HUDEP-2 (cell line): Measurements from ENCODE around the gene METTL25B.
A peak's percentile ranks its signal among the peaks of the same experiment; 100 is the strongest.
"Not testable (repeated sequence)": the region's sequence is repeated elsewhere in the genome, so short reads cannot be mapped to it uniquely, and the experiment has no call there.

Source experiments
- DNase-seq, 76 experiments: peaks; one replicate each; lab custom pipeline; 2025; ENCODE audit not compliant: unreplicated experiment in 76 of 76; lab: John Stamatoyannopoulos, UW

The METTL25B gene

DNA sequence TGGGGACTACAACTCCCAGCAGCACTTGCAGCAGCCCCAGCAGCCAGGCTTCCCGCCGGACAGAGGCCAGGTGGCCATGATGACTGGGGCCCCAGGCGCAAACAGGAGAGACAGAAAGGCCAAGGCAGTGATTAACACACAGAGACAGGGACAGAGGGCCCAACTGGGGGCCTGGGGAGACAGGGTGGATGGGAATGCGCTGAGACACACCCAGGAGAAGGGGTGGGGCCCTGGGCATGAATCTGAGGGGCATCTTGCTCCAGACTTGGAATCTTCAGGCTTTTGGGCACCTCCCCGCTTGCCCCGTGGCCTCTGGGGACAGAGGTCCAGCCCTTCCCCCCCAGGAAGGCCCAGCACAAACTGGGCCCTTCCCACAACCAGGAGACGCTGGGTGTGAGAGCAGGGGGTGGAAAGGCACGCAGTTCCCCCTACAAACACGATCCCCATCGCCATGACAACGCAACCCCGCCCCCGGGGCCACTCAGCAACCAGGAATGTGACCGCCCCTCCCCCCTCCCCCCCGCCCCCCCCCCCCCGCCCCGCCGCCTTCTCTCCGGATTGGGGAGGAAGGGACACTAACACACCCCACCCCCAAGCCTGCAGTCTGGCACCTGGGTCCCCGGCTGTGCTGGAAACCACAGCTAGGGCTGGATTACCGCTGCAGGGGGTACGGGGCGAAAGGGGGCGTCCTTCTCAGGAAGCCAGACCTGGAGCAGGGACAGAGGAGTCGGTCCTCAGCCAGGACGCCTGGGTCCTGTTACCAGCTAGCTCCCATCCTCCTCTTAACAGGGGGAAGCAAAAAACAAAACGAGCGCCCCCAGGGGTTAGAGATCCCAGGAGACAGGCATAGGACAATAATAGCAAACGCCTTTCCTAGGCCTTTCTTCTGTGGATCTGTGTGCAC is 18.7 kb downstream of the METTL25B start:
- peak in 51 of 76 experiments; percentile 16 to 76 (median 52) for DNase-seq

DNA sequence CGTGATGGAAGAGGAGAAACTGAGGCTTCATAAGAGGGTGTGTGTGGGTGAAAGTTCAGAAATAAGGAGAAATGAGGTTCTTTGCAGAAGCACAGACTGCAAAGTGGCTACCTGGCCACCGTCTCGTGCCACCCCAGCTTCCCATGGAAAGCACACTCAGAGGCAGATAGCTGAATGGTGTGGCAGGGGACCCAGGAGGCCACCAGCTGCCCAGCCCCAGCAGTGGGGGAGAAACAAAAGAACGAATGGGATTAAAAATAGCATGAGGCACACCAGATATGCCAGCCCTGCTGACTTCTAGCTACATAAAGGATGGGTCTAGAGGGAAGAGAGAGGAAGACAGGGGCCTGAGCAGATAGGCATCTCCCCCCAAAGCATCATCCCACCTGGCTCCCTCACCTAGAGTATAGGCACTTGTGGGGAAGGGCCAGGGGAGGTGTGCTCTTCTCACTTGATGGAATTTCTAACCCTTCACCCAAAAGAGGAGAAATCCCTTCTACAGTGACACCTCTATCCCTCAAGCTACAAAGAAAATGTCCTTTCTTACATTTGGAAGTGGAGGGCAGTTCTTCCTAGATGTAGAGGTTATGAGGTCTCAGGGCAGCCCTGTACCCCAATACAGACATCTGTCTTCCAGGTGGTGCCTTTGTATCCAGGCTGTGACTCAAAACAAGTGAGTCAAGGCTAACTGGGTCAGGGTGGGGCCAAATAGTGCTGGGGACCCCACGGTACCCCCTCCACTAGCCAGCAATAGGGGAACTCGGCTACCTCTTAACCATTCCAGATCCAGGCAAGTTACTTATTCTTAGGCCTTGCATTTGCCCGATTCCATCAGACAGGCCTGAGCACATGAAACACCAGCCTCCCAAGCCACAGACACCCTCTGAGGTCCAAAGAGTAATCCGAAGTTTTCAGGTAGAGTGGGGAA is 19.7 kb downstream of the METTL25B start:
- no peak for DNase-seq

DNA sequence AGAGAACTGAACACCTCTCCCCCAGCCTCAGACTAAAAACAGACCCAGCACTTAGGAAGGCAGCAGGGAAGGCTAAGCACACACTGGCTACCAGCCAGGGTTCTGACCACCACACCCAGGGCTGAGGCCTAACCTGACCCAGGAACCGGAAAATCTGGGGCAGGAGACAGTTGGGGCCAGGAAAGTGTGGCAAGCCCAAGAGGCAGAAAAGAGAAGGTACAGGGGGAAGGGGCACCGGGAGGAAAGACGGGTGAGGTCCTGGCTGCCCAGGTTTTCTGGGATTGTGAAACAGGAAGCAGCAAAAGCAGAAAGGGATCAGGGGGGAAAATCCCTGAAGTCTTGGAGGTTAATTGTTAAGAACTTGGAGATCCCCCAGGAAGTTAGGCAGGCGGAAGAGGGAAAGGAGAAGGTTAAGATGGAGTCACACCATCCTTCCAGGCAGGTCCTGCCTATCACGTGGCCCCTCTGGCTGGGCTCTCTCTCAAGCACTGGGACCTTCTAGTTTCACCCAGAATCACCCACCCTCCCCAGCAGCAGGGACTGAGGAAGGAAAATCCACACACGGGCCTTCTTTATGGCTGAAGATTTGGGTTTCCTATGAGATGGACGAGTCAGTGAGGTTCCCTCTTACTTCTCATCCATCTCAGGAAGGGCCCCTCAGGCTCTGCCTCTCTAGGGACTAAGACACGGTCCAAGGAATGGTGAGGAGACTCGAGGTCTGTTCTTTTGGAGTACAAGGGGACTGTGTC is 20.6 kb downstream of the METTL25B start:
- peak in 60 of 76 experiments; percentile 15 to 75 (median 44) for DNase-seq

DNA sequence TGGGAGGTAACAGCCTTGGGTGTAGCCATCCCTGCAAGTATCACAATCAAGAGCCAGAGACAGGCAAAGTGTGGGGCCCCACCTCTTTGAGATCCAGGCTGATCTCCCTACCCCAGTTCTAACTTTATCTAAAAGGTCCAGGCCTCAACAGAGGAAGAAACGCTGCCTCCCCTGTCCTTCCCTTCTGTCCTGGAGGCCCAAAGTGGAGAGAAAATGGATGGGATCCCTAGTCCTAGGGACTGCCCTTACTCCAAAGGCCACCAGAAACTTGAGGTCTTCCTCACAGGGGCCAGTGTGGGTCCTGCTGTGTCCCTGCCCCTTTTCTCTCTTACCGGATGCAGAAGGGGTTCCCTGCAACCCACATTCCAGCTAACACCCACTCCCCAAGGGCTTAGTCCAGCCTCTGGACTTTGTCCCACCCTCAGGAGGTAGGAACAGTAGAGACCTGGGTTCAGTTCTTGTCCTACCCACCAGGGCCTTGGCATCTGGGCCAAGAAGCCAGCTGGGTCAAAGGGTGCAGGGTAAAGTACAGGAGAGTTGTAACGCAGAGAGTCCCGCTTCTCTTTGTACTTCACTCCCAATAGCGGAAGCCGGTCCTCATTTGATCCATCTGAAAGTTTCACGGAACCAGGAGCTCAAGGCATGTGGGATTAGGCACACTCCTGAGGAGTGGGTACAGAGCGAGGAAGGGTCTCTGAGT is 21.3 kb downstream of the METTL25B start:
- peak in 60 of 76 experiments; percentile 9 to 75 (median 47) for DNase-seq

DNA sequence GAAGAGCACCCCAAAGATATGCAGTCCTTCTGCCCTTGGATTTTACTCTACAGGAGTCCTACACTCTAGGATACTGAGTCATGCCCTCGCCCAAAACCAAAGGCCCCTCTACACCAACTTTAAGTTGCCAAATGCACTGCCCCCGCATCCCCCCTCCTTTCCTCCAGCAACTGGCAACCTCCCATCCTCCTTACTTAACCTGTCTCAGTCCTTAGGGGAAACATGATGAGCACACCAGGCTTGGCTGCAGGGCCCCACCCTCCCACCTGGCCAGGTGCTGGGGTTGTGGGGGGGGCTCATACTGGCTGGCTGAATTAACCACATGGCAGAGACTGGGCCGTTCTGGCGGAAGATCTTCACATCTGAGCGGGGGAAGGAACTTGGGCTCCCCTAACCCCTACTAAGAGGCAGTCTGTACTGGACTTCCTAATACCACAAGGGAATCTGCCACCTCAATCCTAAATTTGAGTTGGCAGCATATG is 22.0 kb downstream of the METTL25B start:
- peak in 51 of 76 experiments; percentile 12 to 75 (median 45) for DNase-seq

DNA sequence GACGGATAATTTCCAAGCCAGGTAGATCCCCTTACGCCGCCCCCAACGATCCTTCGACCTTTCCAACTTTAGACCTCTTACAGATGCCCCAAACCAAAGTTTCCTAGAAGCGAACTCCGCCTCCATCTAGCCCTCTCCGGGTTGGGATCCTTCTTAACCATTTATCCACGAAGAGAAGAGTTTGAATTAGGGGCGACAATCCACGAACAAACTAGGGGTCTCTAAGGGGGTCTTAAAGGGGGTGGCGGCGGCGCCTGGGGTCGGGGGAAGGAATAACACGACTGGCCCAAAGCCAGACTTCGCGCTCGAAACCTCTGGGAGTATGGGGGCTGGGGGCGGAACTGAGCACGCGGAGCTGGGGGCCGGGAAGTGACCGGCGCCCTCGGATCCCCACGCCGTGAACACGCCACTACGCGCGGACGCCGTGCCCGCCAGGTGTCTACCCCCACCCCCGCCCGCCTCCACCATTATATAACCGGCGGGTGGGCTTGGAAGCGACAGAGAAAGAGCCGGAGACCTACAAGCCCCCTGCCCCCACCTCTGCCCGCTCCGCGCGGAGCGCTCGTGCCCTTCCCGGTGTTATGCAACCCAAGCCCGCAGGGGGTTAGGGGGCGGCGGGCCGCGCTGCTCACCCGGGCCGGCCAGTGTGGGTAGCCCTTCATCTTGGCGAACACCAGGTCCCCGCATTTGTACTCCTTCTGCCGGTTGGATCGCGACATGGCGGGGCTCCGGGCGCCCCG is 22.6 kb downstream of the METTL25B start:
- DNase-seq = peak in 7 of 76 experiments; percentile 6 to 47 (median 23)

DNA sequence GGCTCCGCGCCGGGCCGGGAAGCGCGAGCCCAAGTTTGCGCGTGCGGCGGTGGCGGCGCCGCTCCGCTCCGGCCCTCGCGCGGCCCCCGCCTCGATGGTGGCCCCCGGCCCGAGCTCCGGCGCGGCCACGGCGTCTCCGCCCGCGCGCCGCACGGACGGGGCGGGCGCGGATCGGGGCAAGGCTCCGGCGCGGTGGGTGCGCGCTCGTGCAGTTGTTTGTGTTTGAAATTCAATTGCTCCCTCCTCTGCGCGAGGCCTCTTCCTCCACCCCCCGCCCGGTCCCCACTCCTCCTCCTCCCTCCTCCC is 23.1 kb downstream of the METTL25B start, which contains the start of gene HDGF:
Gene HDGF, minus strand, starts transcription at position 225 of the 306 bp plus-strand sequence. CDS start 246 bp downstream, outside the sequence.
- DNase-seq = no peak

DNA sequence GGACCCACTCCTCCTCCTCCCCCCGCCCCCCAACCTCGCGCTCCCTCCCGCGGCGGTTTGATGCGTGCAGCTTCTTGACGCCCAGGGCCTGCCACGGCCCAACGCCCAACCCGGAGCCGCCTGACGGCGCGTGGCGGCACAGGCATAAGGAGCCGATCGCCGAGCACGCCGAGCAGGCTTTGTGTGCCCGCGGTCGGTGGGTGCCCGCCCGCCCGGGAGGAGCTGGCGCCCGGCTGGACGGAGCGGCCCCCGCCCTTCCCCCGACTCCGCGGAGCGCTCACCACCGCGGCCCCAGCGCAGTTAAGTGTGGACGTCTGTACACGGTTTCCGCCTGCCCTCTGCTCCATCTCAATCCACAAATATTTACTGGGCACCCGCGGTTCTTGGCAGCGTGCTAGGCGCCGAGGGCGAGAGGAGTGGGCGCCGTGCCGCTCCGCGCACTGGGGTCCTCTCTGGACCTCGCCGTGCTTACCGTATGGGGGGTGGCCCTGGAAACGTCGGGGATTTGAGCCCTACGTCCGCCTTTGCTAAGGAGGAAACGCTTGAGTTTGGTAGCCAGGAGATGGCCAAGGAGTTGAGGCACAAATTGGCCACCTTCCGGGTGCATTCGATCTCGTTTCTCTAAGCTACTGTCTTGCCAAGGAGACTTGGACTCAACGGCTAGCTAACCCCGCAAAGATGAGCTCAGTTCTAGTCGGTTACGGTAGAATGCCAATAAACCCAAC is 23.6 kb downstream of the METTL25B start:
- DNase-seq = peak in 74 of 76 experiments; percentile 56 to 98 (median 95)

DNA sequence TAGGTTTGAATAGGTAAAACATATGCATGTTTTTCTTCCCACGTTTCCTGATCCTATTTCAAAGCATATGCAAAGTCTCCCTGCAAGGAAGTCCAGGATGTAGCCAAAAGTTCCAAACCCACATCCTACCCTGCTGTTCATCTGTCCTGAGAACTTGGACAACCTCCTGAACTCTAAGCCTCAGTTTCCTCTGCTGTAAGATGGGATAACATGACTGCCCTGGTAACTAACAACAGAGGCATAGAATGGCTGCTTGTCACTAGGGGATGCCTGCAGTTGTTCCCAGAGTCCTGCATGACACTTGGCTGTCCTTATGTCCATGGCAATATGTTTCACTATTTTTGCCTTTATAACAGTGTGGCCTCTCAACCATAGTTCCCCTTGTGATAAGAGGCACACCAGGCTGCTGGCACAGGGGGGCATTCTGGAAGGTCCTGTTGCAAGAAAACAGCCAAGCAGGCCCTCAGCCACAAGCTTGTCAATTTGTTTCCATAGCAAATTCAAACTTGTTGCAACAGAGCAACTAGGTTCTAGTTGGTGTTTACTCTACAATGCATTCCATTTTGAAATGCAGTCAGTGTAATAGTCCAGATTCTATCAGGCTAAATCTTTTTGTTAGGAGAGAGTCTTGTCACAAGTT is 24.7 kb downstream of the METTL25B start:
- peak in 2 of 76 experiments; percentile 10 to 12 for DNase-seq

DNA sequence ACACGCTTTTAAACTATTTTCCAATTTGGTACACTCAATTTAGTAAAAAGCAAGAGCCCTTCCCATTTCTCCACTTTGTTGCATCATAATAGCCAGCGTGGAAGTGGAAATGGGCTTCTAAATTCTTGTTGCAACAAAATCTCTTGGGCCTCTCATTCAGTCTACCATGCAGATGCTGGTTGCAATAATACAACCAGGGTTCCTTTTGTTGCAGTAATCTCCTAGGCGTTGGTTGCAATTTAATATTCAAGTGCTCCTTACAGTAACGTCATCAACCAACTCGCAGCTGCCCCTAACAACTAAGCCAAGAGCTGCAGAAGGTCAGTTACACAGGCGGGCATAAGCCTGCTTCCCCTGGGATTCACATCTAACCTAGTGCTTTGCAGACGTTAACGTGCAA is 25.9 kb downstream of the METTL25B start:
- DNase-seq = no peak

DNA sequence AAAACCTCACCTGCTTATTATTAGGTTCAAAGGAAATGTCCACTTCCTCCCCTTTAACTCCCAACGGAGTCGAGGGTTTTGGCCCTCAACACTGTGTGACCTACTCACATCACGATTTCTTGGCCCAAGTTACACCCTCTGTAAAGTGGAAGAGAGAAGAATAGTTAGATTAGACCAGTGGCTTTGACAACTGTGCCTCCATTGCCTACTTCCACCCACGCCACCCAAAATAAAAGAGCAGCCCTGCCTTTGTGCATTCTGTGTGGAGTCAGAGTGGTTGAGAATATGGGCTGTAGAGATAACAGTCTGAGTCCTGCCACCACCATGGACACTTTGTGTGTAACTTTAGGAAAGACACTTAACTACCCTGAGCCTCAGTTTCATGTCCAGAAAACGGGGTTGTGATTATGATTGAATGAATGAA is 27.3 kb downstream of the METTL25B start:
- peak in 46 of 76 experiments; percentile 7 to 79 (median 44) for DNase-seq

DNA sequence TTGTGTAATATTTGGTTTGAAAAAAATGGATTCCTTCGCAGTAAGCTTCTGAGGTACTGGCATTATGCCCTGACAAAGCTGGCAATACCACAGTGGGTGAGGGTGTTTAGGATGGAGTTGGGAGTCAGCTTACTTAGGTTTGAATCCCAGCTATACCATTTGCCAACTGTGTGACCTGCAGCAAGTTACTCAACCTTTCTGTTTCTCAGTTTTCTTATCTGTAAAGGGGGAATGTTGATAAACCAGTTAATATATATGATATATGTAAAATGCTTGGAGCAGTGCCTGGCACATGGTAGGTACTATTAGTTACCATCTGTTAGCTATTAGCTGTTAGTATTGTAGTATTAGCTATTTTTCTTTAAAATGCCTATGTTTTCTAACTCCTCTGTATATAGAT is 28.1 kb downstream of the METTL25B start:
- DNase-seq = peak in 3 of 76 experiments; percentile 16 to 17 (median 17)

DNA sequence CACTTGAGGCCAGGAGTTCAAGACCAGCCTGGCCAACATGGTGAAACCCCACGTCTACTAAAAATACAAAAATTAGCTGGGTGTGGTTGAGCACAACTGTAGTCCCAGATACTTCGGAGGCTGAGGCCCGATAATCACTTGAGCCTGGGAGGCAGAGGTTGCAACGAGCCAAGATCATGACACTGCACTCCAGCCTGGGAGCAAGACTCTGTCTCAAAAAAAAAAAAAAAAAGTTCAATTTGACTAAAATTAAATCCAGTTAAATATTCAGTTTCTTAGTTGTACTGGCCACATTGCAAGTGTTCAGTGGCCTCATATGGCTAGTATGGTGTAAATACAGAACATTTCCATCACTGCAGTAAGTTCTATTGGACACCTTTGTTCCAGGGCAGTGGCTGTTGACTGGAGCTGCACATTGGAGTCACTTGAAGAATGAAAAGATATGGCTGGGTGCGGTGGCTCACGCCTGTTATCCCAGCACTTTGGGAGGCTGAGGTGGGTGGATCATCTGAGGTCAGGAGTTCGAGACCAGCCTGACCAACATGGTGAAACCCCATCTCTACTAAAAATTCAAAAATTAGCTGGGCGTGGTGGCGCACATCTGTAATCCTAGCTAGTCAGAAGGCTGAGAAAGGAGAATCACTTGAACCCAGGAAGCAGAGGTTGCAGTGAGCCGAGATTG is 29.4 kb downstream of the METTL25B start:
- DNase-seq = peak in 63 of 76 experiments; percentile 10 to 82 (median 51)

DNA sequence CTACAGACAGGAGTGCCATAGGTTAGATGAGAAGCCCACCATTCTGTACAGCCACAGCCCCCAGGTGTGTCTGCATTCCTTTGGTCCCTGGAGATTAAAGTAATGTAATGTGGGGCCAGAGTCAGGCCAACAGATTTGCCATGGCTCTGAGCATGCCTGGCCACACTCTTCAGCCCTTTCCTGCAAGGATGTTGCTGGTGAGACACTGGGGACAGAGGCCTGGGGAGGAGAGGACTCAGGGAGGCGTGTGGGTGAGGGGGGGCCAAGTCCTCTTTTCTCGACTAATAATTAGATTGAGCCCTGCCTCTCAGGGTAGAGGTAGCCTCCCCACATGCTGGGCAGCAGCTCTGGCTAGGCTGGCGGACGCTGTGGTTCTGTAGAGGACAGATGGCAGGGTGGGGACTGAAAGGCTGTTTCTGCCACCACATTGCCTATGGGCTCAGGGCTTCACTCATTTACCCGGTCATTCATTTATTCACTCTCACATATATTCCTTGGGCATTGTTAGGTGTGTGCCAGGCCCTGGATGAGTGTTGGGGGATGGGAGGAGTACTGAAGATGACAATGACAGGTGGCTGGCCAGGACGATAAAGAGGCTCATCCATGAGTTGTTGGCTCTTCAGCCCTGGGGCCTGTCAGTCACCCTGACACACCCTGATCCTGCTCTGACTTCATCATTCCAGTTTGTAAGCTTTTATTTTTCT is 32.0 kb downstream of the METTL25B start:
- peak in 25 of 76 experiments; percentile 5 to 45 (median 24) for DNase-seq

DNA sequence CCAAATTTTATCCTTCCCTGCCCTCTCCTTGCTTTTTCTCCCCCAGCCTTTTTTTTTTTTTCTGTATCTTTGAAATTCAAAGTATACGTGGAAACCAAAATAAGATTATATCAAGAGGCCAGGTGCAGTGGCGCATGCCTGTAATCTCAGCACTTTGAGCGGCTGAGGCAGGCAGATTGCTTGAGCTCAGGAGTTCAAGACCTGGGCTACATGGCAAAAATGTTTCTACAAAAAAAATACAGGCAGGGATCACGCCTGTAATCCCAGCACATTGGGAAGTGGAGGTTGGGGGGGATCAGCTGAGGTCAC is 32.5 kb downstream of the METTL25B start:
- no peak for DNase-seq

DNA sequence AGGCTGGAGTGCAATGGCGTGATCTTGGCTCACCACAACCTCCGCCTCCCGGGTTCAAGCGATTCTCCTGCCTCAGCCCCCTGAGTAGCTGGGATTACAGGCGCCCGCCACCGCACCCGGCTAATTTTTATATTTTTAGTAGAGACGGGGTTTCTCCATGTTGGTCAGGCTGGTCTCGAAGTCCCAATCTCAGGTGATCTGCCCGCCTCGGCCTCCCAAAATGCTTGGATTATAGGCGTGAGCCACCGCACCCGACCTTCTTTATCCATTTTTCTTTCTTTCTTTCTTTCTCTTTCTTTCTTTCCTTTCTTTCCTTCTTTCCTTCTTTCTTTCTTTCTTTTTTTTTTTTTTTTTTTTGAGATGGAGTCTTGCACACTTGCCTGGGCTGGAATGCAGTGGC is 36.9 kb downstream of the METTL25B start:
- DNase-seq = not testable (repeated sequence)

DNA sequence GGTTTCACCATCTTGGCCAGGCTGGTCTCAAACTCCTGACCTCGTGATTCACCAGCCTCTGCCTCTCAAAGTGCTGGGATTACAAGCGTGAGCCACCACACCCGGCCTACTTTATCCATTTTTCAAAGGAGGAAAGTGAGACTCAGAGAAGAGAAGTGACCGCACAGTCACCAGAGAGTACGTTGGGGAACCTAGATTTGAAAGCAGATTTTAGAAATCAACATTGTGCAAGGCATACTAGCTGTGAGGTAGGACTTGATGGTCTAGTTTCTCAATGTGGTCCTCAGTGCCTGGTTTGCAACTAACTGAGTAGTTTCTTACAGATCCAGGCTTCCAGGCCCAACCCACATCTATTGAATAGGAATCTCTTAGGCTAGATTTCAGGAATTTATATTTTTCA is 37.4 kb downstream of the METTL25B start:
- DNase-seq = no peak
